H1 (cell line): Measurements from ENCODE around the gene SYK. TPM values are rescaled to one million over a fixed set of nuclear protein-coding genes. Genes with fewer than 3 reads are reported as not detected.

ENCODE experiments used
- CTCF ChIA-PET: fragments of 300-600 bp; sonication (Branson Sonifier 250); formaldehyde crosslinking; loops from one replicate; lab custom pipeline; 2021; ENCODE audit not compliant: partially characterized antibody; lab: Charles Lee
- POLR2A ChIA-PET: fragments of 300-600 bp; sonication (Branson Sonifier 250); formaldehyde crosslinking; loops from one replicate; lab custom pipeline; 2021; ENCODE audit warnings: inconsistent platforms; ENCODE audit not compliant: partially characterized antibody; lab: Charles Lee
- DNase-seq, 2 experiments: peaks; one replicate each; pipeline versions ENCODE4 v3.0.0 to v3.0.0-alpha.2; 2010 to 2022; ENCODE audit warnings: low spot score in 2 of 2, low read depth in 1 of 2, mixed read lengths in 1 of 2
- FAIRE-seq: peaks from 2 replicates; lab custom pipeline; 2011; peaks lifted over from hg19 to GRCh38; lab: Jason Lieb, UNC
- H2AFZ ChIP-seq: 2 replicates; pipeline ENCODE4 v1.8.1; 2012; ENCODE audit warnings: low read length, inconsistent platforms
- H2AK5ac ChIP-seq: 2 replicates; pipeline ENCODE4 v1.6.1; 2013; ENCODE audit warnings: low read depth, low read length
- H2BK120ac ChIP-seq: replicated peaks from 2 replicates; pipeline ENCODE3; 2013; ENCODE audit warnings: low read depth, low read length, inconsistent platforms
- H2BK12ac ChIP-seq: 2 replicates; pipeline ENCODE4 v1.6.1; 2013; ENCODE audit warnings: low read depth, low read length
- H2BK15ac ChIP-seq: 2 replicates; pipeline ENCODE4 v1.6.1; 2013; ENCODE audit warnings: low read length
- H2BK20ac ChIP-seq: 2 replicates; pipeline ENCODE4 v1.6.1; 2013; ENCODE audit warnings: low read length
- H2BK5ac ChIP-seq: 2 replicates; pipeline ENCODE4 v1.6.1; 2013; ENCODE audit warnings: low read depth, low read length
- H3K14ac ChIP-seq: 2 replicates; pipeline ENCODE4 v1.6.1; 2013; ENCODE audit warnings: inconsistent platforms; ENCODE audit not compliant: insufficient read length
- H3K18ac ChIP-seq: 2 replicates; pipeline ENCODE4 v1.6.1; 2013; ENCODE audit warnings: low read length; ENCODE audit errors: extremely low read depth
- H3K23ac ChIP-seq: 2 replicates; pipeline ENCODE4 v1.6.1; 2013; ENCODE audit warnings: inconsistent platforms; ENCODE audit not compliant: insufficient read length
- H3K23me2 ChIP-seq: 2 replicates; pipeline ENCODE4 v1.6.1; 2013; ENCODE audit warnings: low read depth, low read length
- H3K27ac ChIP-seq: 2 replicates; pipeline ENCODE4 v1.6.1; 2011; ENCODE audit warnings: low read depth, low read length, inconsistent platforms
- H3K27me3 ChIP-seq, 4 experiments: replicated peaks in 1 of 4; 1 replicate in 1 of 4; 2 replicates in 3 of 4; pipeline versions ENCODE4 v1.6.1 to v1.8.1; 2011 to 2013; ENCODE audit warnings: low read length in 3 of 4, mild to moderate bottlenecking in 3 of 4, inconsistent platforms in 2 of 4, mixed read lengths in 2 of 4, moderate library complexity in 1 of 4; ENCODE audit not compliant: control insufficient read depth in 3 of 4, insufficient read depth in 3 of 4; ENCODE audit errors: extremely low read depth in 1 of 4
- H3K36me3 ChIP-seq, 4 experiments: 2 replicates each; pipeline versions ENCODE4 v1.6.1 to v1.8.1; 2011 to 2013; ENCODE audit warnings: mild to moderate bottlenecking in 4 of 4, low read length in 3 of 4, moderate library complexity in 2 of 4, control low read depth in 1 of 4, inconsistent platforms in 1 of 4; ENCODE audit not compliant: insufficient read depth in 4 of 4, control insufficient read depth in 2 of 4
- H3K4ac ChIP-seq: replicated peaks from 2 replicates; pipeline ENCODE3; 2013; ENCODE audit warnings: low read length, low read depth, mixed read lengths, inconsistent platforms; ENCODE audit not compliant: insufficient read length
- H3K4me1 ChIP-seq, 4 experiments: replicated peaks in 1 of 4; 1 replicate in 1 of 4; 2 replicates in 3 of 4; pipeline versions ENCODE4 v1.6.1 to v1.8.1; 2011 to 2013; ENCODE audit warnings: low read length in 3 of 4, inconsistent platforms in 2 of 4, mixed read lengths in 1 of 4; ENCODE audit not compliant: insufficient read depth in 4 of 4, control insufficient read depth in 3 of 4
- H3K4me2 ChIP-seq, 2 experiments: 2 replicates each; pipeline versions ENCODE4 v1.6.1 to v1.8.1; 2011 to 2013; ENCODE audit warnings: low read depth in 2 of 2, low read length in 2 of 2, control low read depth in 1 of 2, inconsistent platforms in 1 of 2, mild to moderate bottlenecking in 1 of 2; ENCODE audit not compliant: insufficient read depth in 1 of 2
- H3K4me3 ChIP-seq, 4 experiments: fragments of 200-600, 300-600 bp in 1 of 4; sonication (generic), shearing (Covaris generic), sonication (Bioruptor Twin) in 1 of 4; 2 replicates each; pipeline versions ENCODE4 v1.5.1 to v1.8.1; 2011 to 2016; ENCODE audit warnings: low read length in 4 of 4, low read depth in 3 of 4, control low read depth in 2 of 4, inconsistent platforms in 2 of 4, mild to moderate bottlenecking in 2 of 4, mixed read lengths in 1 of 4, moderate library complexity in 1 of 4; ENCODE audit not compliant: insufficient read depth in 2 of 4; ENCODE audit errors: extremely low read depth in 1 of 4
- H3K56ac ChIP-seq: replicated peaks from 2 replicates; pipeline ENCODE3; 2013; ENCODE audit warnings: low read depth, mild to moderate bottlenecking, mixed read lengths, low read length, inconsistent platforms; ENCODE audit not compliant: insufficient read length
- H3K79me1 ChIP-seq: 2 replicates; pipeline ENCODE4 v1.6.1; 2013; ENCODE audit warnings: low read depth, low read length, control low read depth
- H3K79me2 ChIP-seq, 2 experiments: 2 replicates each; pipeline versions ENCODE4 v1.6.1 to v1.8.1; 2012 to 2013; ENCODE audit warnings: low read length in 2 of 2, mild to moderate bottlenecking in 2 of 2, inconsistent platforms in 1 of 2; ENCODE audit not compliant: insufficient read depth in 2 of 2, control insufficient read depth in 1 of 2
- H3K9ac ChIP-seq, 4 experiments: replicated peaks in 1 of 4; 1 replicate in 1 of 4; 2 replicates in 3 of 4; pipeline versions ENCODE4 v1.6.1 to v1.8.1; 2011 to 2013; ENCODE audit warnings: low read depth in 3 of 4, low read length in 3 of 4, control low read depth in 2 of 4, mild to moderate bottlenecking in 2 of 4, moderate library complexity in 2 of 4, inconsistent platforms in 1 of 4; ENCODE audit errors: extremely low read depth in 1 of 4
- H3K9me3 ChIP-seq, 2 experiments: 2 replicates each; pipeline versions ENCODE4 v1.6.1 to v1.8.1; 2012 to 2013; ENCODE audit warnings: mild to moderate bottlenecking in 2 of 2, moderate library complexity in 2 of 2, control low read depth in 1 of 2, inconsistent platforms in 1 of 2, low read depth in 1 of 2, low read length in 1 of 2, mixed read lengths in 1 of 2; ENCODE audit not compliant: insufficient read depth in 2 of 2
- H4K20me1 ChIP-seq, 2 experiments: replicated peaks in 1 of 2; 2 replicates each; pipeline versions ENCODE3 to v1.8.1; 2011 to 2013; ENCODE audit warnings: inconsistent platforms in 2 of 2, low read length in 2 of 2, mild to moderate bottlenecking in 1 of 2; ENCODE audit not compliant: insufficient read depth in 2 of 2, control insufficient read depth in 1 of 2
- H4K5ac ChIP-seq: 2 replicates; pipeline ENCODE4 v1.6.1; 2013; ENCODE audit warnings: low read length, low read depth, mixed read lengths, inconsistent platforms; ENCODE audit not compliant: insufficient read length
- H4K8ac ChIP-seq: 2 replicates; pipeline ENCODE4 v1.8.0; 2013; ENCODE audit warnings: mild to moderate bottlenecking, moderate library complexity, low read length, inconsistent platforms; ENCODE audit not compliant: insufficient read depth; ENCODE audit errors: extremely low read depth
- H4K91ac ChIP-seq: replicated peaks from 2 replicates; pipeline ENCODE3; 2013; ENCODE audit warnings: low read length, mixed read lengths, inconsistent platforms; ENCODE audit not compliant: insufficient read length
- BACH1 ChIP-seq: IDR thresholded peaks from 2 replicates; pipeline ENCODE4 v1.6.1; 2012; ENCODE audit warnings: low read length, improper control_type of control experiment
- CHD1 ChIP-seq: IDR thresholded peaks from 2 replicates; pipeline ENCODE4 v1.6.1; 2012; ENCODE audit warnings: low read depth, low read length, improper control_type of control experiment
- CTBP2 ChIP-seq: IDR thresholded peaks from 2 replicates; pipeline ENCODE4 v1.7.0; 2011; ENCODE audit warnings: borderline replicate concordance, mild to moderate bottlenecking, moderate library complexity, mixed read lengths, low read length; ENCODE audit not compliant: insufficient read depth, insufficient read length
- EP300 ChIP-seq, 2 experiments: IDR thresholded peaks; 1 replicate in 1 of 2; 2 replicates in 1 of 2; pipeline ENCODE4 v1.6.1; 2011 to 2012; ENCODE audit warnings: low read depth in 2 of 2, low read length in 2 of 2, mild to moderate bottlenecking in 2 of 2, borderline replicate concordance in 1 of 2, inconsistent platforms in 1 of 2, moderate library complexity in 1 of 2
- KDM5A ChIP-seq: fragments of 200-600 bp; IDR thresholded peaks from 2 replicates; pipeline ENCODE4 v1.7.1; 2012; ENCODE audit warnings: mild to moderate bottlenecking, low read length, inconsistent platforms, mixed read lengths
- POLR2A ChIP-seq, 2 experiments: IDR thresholded peaks; 1 replicate in 1 of 2; 2 replicates in 1 of 2; pipeline ENCODE4 v1.6.1; 2011; ENCODE audit warnings: low read depth in 2 of 2, low read length in 2 of 2, mild to moderate bottlenecking in 2 of 2; ENCODE audit errors: control extremely low read depth in 1 of 2
- RAD21 ChIP-seq, 2 experiments: IDR thresholded peaks in 1 of 2; conservative IDR thresholded peaks in 1 of 2; 2 replicates each; pipeline ENCODE4 v1.6.1; 2011; ENCODE audit warnings: low read depth in 2 of 2, low read length in 2 of 2, improper control_type of control experiment in 1 of 2, inconsistent platforms in 1 of 2, mild to moderate bottlenecking in 1 of 2, moderate library complexity in 1 of 2
- RFX5 ChIP-seq: IDR thresholded peaks from 2 replicates; pipeline ENCODE4 v1.6.1; 2011; ENCODE audit warnings: low read depth, low read length, improper control_type of control experiment, borderline replicate concordance
- RNF2 ChIP-seq: fragments of 200-900, 300-1000 bp; sonication (generic); IDR thresholded peaks from 2 replicates; pipeline ENCODE4 v1.7.1; 2016; ENCODE audit warnings: borderline replicate concordance, low read depth, mild to moderate bottlenecking, antibody characterized with exemption, low read length; ENCODE audit not compliant: poor library complexity, severe bottlenecking; ENCODE audit errors: missing control alignments
- SAP30 ChIP-seq: fragments of 300-600 bp; sonication (generic); IDR thresholded peaks from 2 replicates; pipeline ENCODE4 v1.7.1; 2012; ENCODE audit warnings: low read length, moderate library complexity, mild to moderate bottlenecking, inconsistent platforms; ENCODE audit not compliant: insufficient read depth, insufficient replicate concordance
- WGBS, 2 experiments: shearing (Covaris generic) in 1 of 2; methylation state at CpG; one replicate each; pipeline versions ENCODE4 v1.1.6 to v1.1.7; 2013 to 2015; ENCODE audit warnings: low lambda C conversion rate in 2 of 2, mixed read lengths in 2 of 2, inconsistent platforms in 1 of 2, low coverage in 1 of 2, missing lambda C conversion rate in 1 of 2; ENCODE audit not compliant: insufficient replicate concordance in 2 of 2, insufficient coverage in 1 of 2, insufficient read length in 1 of 2; ENCODE audit errors: extremely low coverage in 1 of 2, missing lambda C conversion rate in 1 of 2; 5-methylcytosine and 5-hydroxymethylcytosine counted together
- polyA plus RNA-seq, 7 experiments: library from polyadenylated mRNA; depleted of rRNA in 3 of 7; stranded (reverse) in 5 of 7; unstranded in 2 of 7; fragments of >200 nt in 5 of 7; fragments of 200-250 nt in 2 of 7; gene quantifications; 1 replicate in 5 of 7; 2 replicates in 1 of 7; 4 replicates in 1 of 7; pipeline versions ENCODE4 v1.2.1 to v1.2.3, GENCODE V29; 2011 to 2013; ENCODE audit warnings: missing spikeins in 2 of 7, mixed read lengths in 2 of 7
- total RNA-seq: library from RNA; stranded (reverse); fragmentation: NEBNext Ultra II Directional; extraction: Animal tissue kit (Norgen Biotek cat#: 25700); gene quantifications from 2 replicates; pipeline ENCODE4 v1.2.1, GENCODE V29; 2021
- TF ChIP-seq, protein P1 (sequence below): IDR thresholded peaks from 2 replicates; pipeline ENCODE4 v1.6.1; 2012; ENCODE audit warnings: low read length, inconsistent platforms

Gene SYK
- total and polyA plus RNA-seq, 2 of the 8 experiments (the other 6 are each of a cell fraction or from before 2014, with no cell fraction given), result 1.5 to 4.4 TPM

DNA sequence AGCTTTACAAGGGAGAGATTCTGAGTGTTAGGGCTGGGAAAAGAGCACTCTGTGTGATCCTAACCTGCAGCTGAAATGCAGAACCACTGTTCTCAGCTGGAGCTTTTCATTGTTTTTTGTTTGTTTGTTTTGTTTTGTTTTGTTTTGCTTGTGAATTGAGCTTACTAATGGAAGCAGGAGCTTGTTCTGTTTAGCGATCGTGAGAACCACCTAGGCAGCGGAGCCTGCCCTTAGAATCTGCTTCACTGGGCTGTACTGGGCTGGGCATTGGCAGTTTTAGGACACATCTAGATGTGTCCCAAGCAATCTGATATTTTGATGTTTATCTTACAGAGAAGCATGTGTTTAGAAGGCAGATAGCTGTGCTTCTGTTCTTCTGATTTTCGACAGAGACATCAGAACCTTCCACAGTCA lies 14.3 kb downstream of the SYK start:
- no peak overlapping the region for H3K18ac ChIP-seq
- CTCF ChIA-PET, result interaction anchor here (0.7 to 0.8 kb wide), 2 partner anchors 10 to 55 kb away, joined by 3 to 4 read pairs; no protein-coding TSS in a partner anchor
- H2AK5ac ChIP-seq, result no peak overlapping the region
- H4K91ac ChIP-seq, result no peak overlapping the region
- 81% methylated on average over 4 of the region's 4 CpGs; no CpG with 5 or more reads in 1 of the 2 experiments for WGBS, 2 experiments
- DNase-seq, result no peak
- no peak overlapping the region for H3K4ac ChIP-seq
- no peaks in the 10 kb centered on the region for H3K79me2 ChIP-seq
- no peaks in the 10 kb centered on the region for H4K20me1 ChIP-seq
- POLR2A ChIA-PET, result interaction anchor here (1.1 to 1.2 kb wide), 2 partner anchors 10 to 32 kb away, joined by 4 to 5 read pairs; no protein-coding TSS in a partner anchor
- H3K27me3 ChIP-seq, result peaks cover 0 to 6% (median 0%) of the 10 kb centered on the region in 4 experiments; a peak in 3 of 7 replicates
- H3K4me1 ChIP-seq, result no peaks in the 10 kb centered on the region; a peak in 3 of 7 replicates
- no peak overlapping the region for H3K27ac ChIP-seq
- H3K36me3 ChIP-seq, result no peaks in the 10 kb centered on the region
- H3K4me3 ChIP-seq, result no peak overlapping the region
- H3K9ac ChIP-seq, result no peak overlapping the region
- H2BK12ac ChIP-seq, result no peak overlapping the region; the same call in 1 of the 2 replicates
- H3K23ac ChIP-seq, result no peak overlapping the region
- no peak overlapping the region for H4K5ac ChIP-seq
- H3K23me2 ChIP-seq, result no peaks in the 10 kb centered on the region
- no peak for FAIRE-seq
- H2BK20ac ChIP-seq, result no peak overlapping the region
- H4K8ac ChIP-seq, result no peak overlapping the region
- H3K9me3 ChIP-seq, result no peaks in the 10 kb centered on the region; a peak in 1 of 4 replicates
- no peaks in the 10 kb centered on the region for H3K79me1 ChIP-seq
- H3K4me2 ChIP-seq, result no peak overlapping the region
- no peak overlapping the region for H2BK5ac ChIP-seq
- H3K56ac ChIP-seq, result no peak overlapping the region
- no peak overlapping the region for H2BK120ac ChIP-seq
- no peak overlapping the region for H3K14ac ChIP-seq
- no peak overlapping the region for H2BK15ac ChIP-seq
- no peak overlapping the region for H2AFZ ChIP-seq
- TF ChIP-seq, protein P1, sequence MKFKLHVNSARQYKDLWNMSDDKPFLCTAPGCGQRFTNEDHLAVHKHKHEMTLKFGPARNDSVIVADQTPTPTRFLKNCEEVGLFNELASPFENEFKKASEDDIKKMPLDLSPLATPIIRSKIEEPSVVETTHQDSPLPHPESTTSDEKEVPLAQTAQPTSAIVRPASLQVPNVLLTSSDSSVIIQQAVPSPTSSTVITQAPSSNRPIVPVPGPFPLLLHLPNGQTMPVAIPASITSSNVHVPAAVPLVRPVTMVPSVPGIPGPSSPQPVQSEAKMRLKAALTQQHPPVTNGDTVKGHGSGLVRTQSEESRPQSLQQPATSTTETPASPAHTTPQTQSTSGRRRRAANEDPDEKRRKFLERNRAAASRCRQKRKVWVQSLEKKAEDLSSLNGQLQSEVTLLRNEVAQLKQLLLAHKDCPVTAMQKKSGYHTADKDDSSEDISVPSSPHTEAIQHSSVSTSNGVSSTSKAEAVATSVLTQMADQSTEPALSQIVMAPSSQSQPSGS, result no peak
- TF ChIP-seq BACH1 (no peak), CHD1 (no peak), RFX5 (no peak), SAP30 (no peak), RAD21 (IDR thresholded peaks at IDR 0.05 in 1 of 2, conservative IDR thresholded peaks at IDR 0.05 in 1 of 2; ENCODE audit: low read depth in 2 of 2, low read length in 2 of 2) (no peak), CTBP2 (no peak), EP300 (IDR thresholded peaks at IDR 0.05; ENCODE audit: borderline replicate concordance in 1 of 2, low read depth in 2 of 2, low read length in 2 of 2) (no peak), RNF2 (no peak), POLR2A (IDR thresholded peaks at IDR 0.05; ENCODE audit: control extremely low read depth in 1 of 2, low read depth in 2 of 2, low read length in 2 of 2) (no peak), KDM5A (no peak)
